Esophagus squamous epithelium (tissue), 4 donors: ENCODE measurements around the gene ERC1.

ENCODE experiments used
- CTCF ChIP-seq, 6 experiments: fragments of 450-650 bp in 4 of 6; fragments of 200-600 bp in 2 of 6; sonication (generic) in 2 of 6; IDR thresholded peaks; one replicate each; pipeline ENCODE4 v1.5.1; 2016 to 2019; ENCODE audit warnings: antibody characterized with exemption in 6 of 6, mild to moderate bottlenecking in 4 of 6, moderate library complexity in 4 of 6
- POLR2A ChIP-seq, 4 donors: fragments of 450-650 bp; IDR thresholded peaks; one replicate each; pipeline ENCODE4 v1.6.1; 2017; ENCODE audit warnings: antibody characterized with exemption in 4 of 4, mild to moderate bottlenecking in 4 of 4, moderate library complexity in 3 of 4

GRCh38 chr12:1332327-1332726, 341.3 kb downstream of the ERC1 start:
- TF ChIP-seq POLR2A (IDR thresholded peaks at IDR 0.05) (no peak), CTCF (IDR thresholded peaks at IDR 0.05) (no peak)
